ENCODE measurements around the gene CERT1.

The CERT1 gene

DNA sequence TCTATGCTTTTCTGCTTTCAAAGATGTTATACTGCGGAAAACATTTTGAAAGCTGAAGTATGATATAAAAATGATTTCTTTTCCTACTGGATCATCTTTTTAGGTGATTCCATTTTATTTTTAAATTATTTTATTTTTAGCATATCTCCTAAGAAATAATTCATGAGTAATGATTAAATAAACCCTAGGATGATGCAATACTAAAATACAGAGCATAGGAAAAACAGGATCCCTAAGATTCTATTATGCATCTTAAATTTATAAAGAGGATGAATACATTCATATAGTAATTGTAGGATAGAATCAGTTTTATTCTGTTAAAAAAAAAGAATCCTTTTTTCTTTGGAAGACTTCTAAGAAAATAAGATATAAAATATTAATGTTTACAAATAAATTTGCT, 11.1 kb upstream of the CERT1 start:
- Histone ChIP-seq H3K9me3 (ENCODE audit: control insufficient read depth, insufficient read depth, low read length) (no peaks in the 10 kb centered on the region), H3K27me3 (ENCODE audit: control insufficient read depth, insufficient read depth, low read length) (no peaks in the 10 kb centered on the region), H3K4me1 (ENCODE audit: control insufficient read depth, insufficient read depth, low read length) (peaks cover 3% of the 10 kb centered on the region), H3K9ac (ENCODE audit: low read depth, low read length) (no peak overlapping the region), H3K4me3 (ENCODE audit: low read depth, low read length) (no peak overlapping the region), H3K36me3 (ENCODE audit: control insufficient read depth, insufficient read depth, low read length) (no peaks in the 10 kb centered on the region)

DNA sequence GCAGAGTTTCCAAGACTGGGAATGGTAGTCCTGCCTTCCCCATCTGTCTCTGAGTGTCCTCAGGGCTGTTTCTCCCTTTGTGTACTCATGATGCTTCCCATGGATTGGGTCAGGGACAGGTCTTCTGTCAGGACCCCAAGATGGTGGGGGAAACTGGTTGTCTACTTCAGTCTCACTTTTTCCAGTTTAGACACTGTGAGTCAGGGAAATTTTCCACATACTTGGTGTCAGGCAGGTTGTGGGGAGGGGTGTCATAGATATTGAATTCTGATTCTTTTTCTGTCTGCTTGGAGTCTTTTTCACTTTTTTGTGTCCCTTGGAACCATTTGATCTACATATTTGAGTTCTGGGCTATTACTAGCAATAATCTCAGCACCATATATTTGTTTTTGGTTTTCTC, 10.6 kb upstream of the CERT1 start:
- no peaks in the 10 kb centered on the region for H3K27me3 ChIP-seq (ENCODE audit: control insufficient read depth, insufficient read depth, low read length)
- H3K9ac ChIP-seq (ENCODE audit: low read depth, low read length), result no peak overlapping the region
- peaks cover 3% of the 10 kb centered on the region for H3K4me1 ChIP-seq (ENCODE audit: control insufficient read depth, insufficient read depth, low read length)
- no peaks in the 10 kb centered on the region for H3K36me3 ChIP-seq (ENCODE audit: control insufficient read depth, insufficient read depth, low read length)
- H3K4me3 ChIP-seq (ENCODE audit: low read depth, low read length), result no peak overlapping the region
- no peaks in the 10 kb centered on the region for H3K9me3 ChIP-seq (ENCODE audit: control insufficient read depth, insufficient read depth, low read length)

DNA sequence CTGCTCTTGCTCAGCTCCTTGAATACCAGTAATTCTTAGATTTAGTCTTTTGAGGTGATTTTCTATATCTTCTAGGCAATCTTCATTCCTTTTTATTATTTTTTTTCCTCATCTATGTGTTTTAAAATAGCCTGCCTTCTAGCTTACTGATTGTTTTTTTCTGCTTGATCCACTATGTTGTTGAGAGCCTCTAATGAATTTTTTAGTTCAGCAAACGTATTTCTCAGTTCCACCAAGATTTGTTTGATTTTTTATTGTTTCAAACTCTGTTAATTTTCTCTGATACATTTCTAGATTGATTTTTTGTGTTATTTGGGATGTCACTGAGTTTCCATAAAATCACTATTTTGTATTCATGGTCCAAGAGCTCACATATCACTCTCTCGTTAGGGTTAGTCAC, 9.8 kb upstream of the CERT1 start:
- Histone ChIP-seq H3K36me3 (ENCODE audit: control insufficient read depth, insufficient read depth, low read length) (no peaks in the 10 kb centered on the region), H3K4me1 (ENCODE audit: control insufficient read depth, insufficient read depth, low read length) (peaks cover 3% of the 10 kb centered on the region), H3K27me3 (ENCODE audit: control insufficient read depth, insufficient read depth, low read length) (no peaks in the 10 kb centered on the region), H3K4me3 (ENCODE audit: low read depth, low read length) (no peak overlapping the region), H3K9ac (ENCODE audit: low read depth, low read length) (no peak overlapping the region), H3K9me3 (ENCODE audit: control insufficient read depth, insufficient read depth, low read length) (no peaks in the 10 kb centered on the region)

DNA sequence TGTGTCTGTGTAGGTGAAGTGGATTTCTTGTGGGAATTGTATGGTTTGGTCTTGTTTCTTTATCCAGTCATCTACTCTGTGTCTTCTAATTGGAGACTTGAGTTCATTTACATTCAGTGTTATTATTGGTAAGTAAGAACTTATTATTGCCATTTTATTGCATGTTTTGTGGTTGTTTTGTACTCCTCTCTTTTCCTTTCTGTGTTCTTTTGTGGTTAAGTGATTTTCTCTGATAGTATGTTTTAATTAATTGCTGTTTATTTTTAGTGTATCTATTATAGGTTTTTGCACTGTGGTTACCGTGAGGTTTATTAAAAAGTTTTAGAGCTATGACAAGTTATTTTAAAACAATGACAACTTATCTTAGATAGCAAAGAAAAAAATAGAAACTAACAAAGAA, 8.3 kb upstream of the CERT1 start:
- Histone ChIP-seq H3K27me3 (ENCODE audit: control insufficient read depth, insufficient read depth, low read length) (no peaks in the 10 kb centered on the region), H3K9ac (ENCODE audit: low read depth, low read length) (no peak overlapping the region), H3K9me3 (ENCODE audit: control insufficient read depth, insufficient read depth, low read length) (no peaks in the 10 kb centered on the region), H3K36me3 (ENCODE audit: control insufficient read depth, insufficient read depth, low read length) (no peaks in the 10 kb centered on the region), H3K4me1 (ENCODE audit: control insufficient read depth, insufficient read depth, low read length) (peaks cover 3% of the 10 kb centered on the region), H3K4me3 (ENCODE audit: low read depth, low read length) (no peak overlapping the region)

DNA sequence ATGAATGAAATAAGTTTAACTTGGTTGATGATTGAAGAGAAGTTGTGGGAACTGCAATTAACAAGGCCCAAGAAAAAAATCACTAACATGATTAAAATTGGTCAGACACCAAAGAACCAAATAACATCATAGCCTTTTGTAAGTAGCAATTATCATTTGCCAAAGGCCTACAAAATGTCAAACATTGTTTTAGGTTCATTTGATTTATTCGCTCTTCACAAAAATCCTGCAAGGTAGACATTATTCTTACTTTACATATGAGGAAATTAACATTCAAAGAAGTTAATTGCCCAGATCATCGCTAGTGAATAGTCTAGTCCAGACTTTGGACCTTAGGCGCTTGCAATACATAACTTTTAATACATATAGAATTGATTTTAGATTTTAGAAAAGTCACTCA, 2.9 kb upstream of the CERT1 start:
- Histone ChIP-seq H3K4me1 (ENCODE audit: control insufficient read depth, insufficient read depth, low read length) (no peaks in the 10 kb centered on the region), H3K27me3 (ENCODE audit: control insufficient read depth, insufficient read depth, low read length) (no peaks in the 10 kb centered on the region), H3K36me3 (ENCODE audit: control insufficient read depth, insufficient read depth, low read length) (no peaks in the 10 kb centered on the region), H3K9me3 (ENCODE audit: control insufficient read depth, insufficient read depth, low read length) (no peaks in the 10 kb centered on the region), H3K9ac (ENCODE audit: low read depth, low read length) (no peak overlapping the region), H3K4me3 (ENCODE audit: low read depth, low read length) (no peak overlapping the region)

DNA sequence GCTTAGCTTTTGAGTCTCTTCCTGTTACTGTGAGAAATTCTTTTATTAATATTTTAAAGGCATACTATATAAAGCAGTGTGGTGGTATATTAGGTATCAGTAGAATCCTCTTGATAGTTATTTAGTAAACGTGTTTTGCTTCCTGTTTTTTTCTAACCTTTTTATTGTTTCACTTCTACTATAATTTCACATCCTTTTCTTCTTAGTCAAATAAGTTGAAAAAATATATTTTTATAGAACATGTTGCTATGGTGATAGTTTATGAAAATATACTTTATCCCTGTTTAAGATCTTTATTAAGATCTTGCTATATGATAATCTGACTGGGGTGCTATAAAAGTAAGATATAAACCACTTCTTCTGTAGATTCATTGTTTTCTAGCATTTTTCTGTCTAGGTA, 2.4 kb upstream of the CERT1 start:
- Histone ChIP-seq H3K9ac (ENCODE audit: low read depth, low read length) (no peak overlapping the region), H3K4me3 (ENCODE audit: low read depth, low read length) (no peak overlapping the region), H3K9me3 (ENCODE audit: control insufficient read depth, insufficient read depth, low read length) (no peaks in the 10 kb centered on the region), H3K4me1 (ENCODE audit: control insufficient read depth, insufficient read depth, low read length) (no peaks in the 10 kb centered on the region), H3K36me3 (ENCODE audit: control insufficient read depth, insufficient read depth, low read length) (no peaks in the 10 kb centered on the region), H3K27me3 (ENCODE audit: control insufficient read depth, insufficient read depth, low read length) (no peaks in the 10 kb centered on the region)

DNA sequence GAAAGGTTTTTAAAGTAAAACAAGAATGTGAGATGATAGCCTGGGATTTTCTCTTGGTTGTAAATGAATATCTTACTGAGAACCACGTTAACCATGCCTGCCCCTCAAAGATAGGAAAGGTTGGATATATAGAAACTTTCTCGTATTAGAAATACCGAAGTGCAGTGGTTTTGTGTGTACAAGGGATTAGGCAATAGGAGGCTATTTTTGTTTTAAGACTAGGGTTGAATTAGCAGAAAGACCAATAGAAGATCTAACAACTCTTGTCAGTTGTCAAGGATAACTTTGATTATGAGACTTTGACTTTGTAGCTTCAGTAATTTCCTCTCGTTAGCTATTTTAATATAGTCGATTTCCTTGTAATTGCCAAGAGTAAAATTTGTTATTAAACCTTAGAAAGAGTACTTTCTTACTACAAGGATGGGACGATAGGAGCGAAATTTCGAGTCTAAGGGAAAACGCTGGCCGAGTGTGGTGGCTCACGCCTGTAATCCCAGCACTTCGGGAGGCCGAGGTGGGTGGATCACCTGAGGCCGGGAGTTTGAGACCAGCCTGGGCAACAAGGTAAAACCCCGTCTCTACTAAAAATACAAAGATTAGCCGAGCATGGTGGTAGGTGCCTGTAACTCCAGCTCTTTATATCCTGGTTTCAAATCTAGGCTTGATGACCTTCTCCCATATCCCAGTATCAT, 1.1 kb upstream of the CERT1 start:
- H3K36me3 ChIP-seq (ENCODE audit: control insufficient read depth, insufficient read depth, low read length), result no peaks in the 10 kb centered on the region
- H3K27me3 ChIP-seq (ENCODE audit: control insufficient read depth, insufficient read depth, low read length), result no peaks in the 10 kb centered on the region
- H3K9me3 ChIP-seq (ENCODE audit: control insufficient read depth, insufficient read depth, low read length), result no peaks in the 10 kb centered on the region
- peak overlapping the region; percentile 86 for H3K4me3 ChIP-seq (ENCODE audit: low read depth, low read length)
- no peak overlapping the region for H3K9ac ChIP-seq (ENCODE audit: low read depth, low read length)
- H3K4me1 ChIP-seq (ENCODE audit: control insufficient read depth, insufficient read depth, low read length), result no peaks in the 10 kb centered on the region

DNA sequence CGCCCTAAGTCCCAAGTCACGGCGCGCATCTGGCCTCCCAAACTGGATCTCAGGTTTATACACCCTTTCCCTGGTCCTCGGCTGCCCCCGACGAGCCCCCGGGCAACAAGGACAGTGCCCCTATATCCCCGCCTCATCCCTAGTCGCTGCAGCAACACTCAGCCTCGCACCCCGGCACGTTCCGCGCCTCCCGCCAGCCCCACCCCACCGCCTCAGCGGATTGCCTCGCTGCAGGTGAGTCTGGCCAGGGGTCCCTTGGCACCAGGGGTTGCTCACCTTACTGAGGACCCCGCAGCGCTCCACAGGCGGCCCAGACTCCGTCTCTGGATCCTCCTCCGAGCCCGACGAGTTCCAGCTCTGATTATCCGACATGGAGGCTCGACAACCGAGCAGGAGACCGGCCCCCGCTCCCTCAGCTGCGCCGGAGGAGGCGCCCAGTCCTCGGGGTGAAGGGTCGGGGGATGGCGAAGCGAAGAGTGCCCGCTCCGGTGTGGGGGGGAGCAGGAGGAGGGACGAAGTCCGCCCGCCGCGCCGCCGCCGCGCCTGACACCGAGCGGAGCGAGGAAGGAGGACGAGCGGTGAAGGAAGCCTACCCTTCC, 494 bp downstream of the CERT1 start:
- H3K4me1 ChIP-seq (ENCODE audit: control insufficient read depth, insufficient read depth, low read length), result no peaks in the 10 kb centered on the region
- no peaks in the 10 kb centered on the region for H3K36me3 ChIP-seq (ENCODE audit: control insufficient read depth, insufficient read depth, low read length)
- H3K4me3 ChIP-seq (ENCODE audit: low read depth, low read length), result peak overlapping the region; percentile 85
- no peaks in the 10 kb centered on the region for H3K27me3 ChIP-seq (ENCODE audit: control insufficient read depth, insufficient read depth, low read length)
- no peaks in the 10 kb centered on the region for H3K9me3 ChIP-seq (ENCODE audit: control insufficient read depth, insufficient read depth, low read length)
- peak overlapping the region; percentile 67 for H3K9ac ChIP-seq (ENCODE audit: low read depth, low read length)

DNA sequence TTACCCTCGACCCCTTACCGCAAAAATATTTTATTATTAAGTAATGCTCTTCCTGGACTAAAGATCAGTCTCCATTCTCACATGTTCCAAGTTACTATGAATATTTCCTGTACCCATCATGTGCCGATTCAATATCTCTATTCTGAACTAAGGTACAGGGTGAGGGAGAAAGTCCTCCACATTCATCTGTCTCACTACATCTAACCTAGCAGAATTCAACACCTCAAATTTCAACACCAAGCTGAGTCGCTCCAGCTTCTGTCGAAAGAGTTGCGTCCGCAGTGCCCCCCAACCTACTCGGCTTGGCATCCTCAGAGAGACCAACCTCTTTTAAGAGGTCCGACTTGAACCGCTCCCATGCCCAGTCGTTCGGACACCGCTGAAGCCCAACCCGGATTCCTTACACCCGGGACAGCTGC, 1.0 kb downstream of the CERT1 start:
- no peaks in the 10 kb centered on the region for H3K36me3 ChIP-seq (ENCODE audit: control insufficient read depth, insufficient read depth, low read length)
- no peaks in the 10 kb centered on the region for H3K4me1 ChIP-seq (ENCODE audit: control insufficient read depth, insufficient read depth, low read length)
- H3K9ac ChIP-seq (ENCODE audit: low read depth, low read length), result peak overlapping the region; percentile 67
- H3K27me3 ChIP-seq (ENCODE audit: control insufficient read depth, insufficient read depth, low read length), result no peaks in the 10 kb centered on the region
- no peaks in the 10 kb centered on the region for H3K9me3 ChIP-seq (ENCODE audit: control insufficient read depth, insufficient read depth, low read length)
- H3K4me3 ChIP-seq (ENCODE audit: low read depth, low read length), result peak overlapping the region; percentile 85

DNA sequence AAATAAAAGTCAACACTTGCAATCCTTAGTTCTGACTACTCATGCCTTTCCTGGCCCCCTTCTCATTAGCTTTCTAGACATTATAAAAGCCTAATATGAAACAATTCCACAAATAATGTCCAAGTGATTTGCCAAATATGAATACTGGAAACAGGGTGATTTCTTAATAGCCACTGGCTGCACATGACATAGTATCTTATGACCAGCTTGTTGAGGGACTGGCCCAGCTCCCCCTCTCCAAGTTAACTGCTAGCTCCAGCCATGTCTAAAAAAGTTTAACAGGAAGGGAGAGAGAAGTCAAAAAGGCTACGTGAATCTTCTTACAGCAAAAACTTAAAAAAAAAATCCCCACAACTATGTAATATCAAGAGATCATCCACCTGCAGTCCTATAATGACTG, 1.5 kb downstream of the CERT1 start:
- Histone ChIP-seq H3K27me3 (ENCODE audit: control insufficient read depth, insufficient read depth, low read length) (no peaks in the 10 kb centered on the region), H3K9ac (ENCODE audit: low read depth, low read length) (no peak overlapping the region), H3K9me3 (ENCODE audit: control insufficient read depth, insufficient read depth, low read length) (no peaks in the 10 kb centered on the region), H3K4me3 (ENCODE audit: low read depth, low read length) (peak overlapping the region; percentile 85), H3K4me1 (ENCODE audit: control insufficient read depth, insufficient read depth, low read length) (no peaks in the 10 kb centered on the region), H3K36me3 (ENCODE audit: control insufficient read depth, insufficient read depth, low read length) (no peaks in the 10 kb centered on the region)

DNA sequence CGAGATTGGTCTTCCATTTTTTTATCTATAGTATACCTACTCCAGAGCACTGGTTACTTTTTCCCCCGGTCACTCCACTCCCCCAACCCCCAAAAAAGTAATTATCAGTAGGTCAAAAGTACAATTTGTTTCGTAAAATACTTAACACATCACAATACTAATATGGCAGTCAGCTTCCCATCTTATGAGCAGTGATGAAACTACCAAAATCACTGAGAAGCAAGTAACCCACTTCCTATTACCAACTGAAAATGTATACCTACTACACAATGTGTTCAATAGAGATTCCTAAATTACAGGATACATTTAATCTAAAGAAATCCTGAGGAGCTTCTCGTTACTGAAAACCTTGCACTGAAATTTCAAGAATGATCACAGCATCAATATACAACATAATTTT, 1.9 kb downstream of the CERT1 start:
- H3K4me1 ChIP-seq (ENCODE audit: control insufficient read depth, insufficient read depth, low read length), result no peaks in the 10 kb centered on the region
- H3K9ac ChIP-seq (ENCODE audit: low read depth, low read length), result no peak overlapping the region
- H3K9me3 ChIP-seq (ENCODE audit: control insufficient read depth, insufficient read depth, low read length), result no peaks in the 10 kb centered on the region
- H3K4me3 ChIP-seq (ENCODE audit: low read depth, low read length), result peak overlapping the region; percentile 85
- H3K27me3 ChIP-seq (ENCODE audit: control insufficient read depth, insufficient read depth, low read length), result no peaks in the 10 kb centered on the region
- no peaks in the 10 kb centered on the region for H3K36me3 ChIP-seq (ENCODE audit: control insufficient read depth, insufficient read depth, low read length)

DNA sequence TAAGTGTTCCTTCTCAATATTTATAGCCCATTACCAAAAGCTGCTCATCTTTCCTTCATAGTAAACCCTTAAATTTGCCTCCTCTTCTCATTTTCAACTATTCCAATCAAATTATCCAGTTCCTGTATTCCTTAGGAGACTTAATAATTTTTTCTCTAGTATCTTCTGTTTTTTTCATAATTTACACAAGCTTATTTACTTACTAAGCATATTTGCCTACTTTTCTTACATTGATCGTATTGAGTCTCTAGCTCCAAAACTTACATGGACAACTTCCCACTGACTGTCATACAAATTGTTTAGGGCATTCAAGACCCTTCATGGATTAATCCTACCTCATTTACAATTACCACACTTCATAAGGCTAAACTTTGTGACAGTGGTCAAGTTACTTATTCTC, 3.6 kb downstream of the CERT1 start:
- no peak overlapping the region for H3K4me3 ChIP-seq (ENCODE audit: low read depth, low read length)
- H3K4me1 ChIP-seq (ENCODE audit: control insufficient read depth, insufficient read depth, low read length), result no peaks in the 10 kb centered on the region

More for the DNA sequence above, 3.6 kb downstream of the CERT1 start:
- Histone ChIP-seq H3K36me3 (ENCODE audit: control insufficient read depth, insufficient read depth, low read length) (no peaks in the 10 kb centered on the region), H3K27me3 (ENCODE audit: control insufficient read depth, insufficient read depth, low read length) (no peaks in the 10 kb centered on the region), H3K9ac (ENCODE audit: low read depth, low read length) (no peak overlapping the region), H3K9me3 (ENCODE audit: control insufficient read depth, insufficient read depth, low read length) (no peaks in the 10 kb centered on the region)
